Measurements from ENCODE around the gene STAT3.

- TF ChIP-seq CTCF (IDR thresholded peaks at IDR 0.05) (no peak), POLR2A (IDR thresholded peaks at IDR 0.05) (no peak), EP300 (IDR thresholded peaks at IDR 0.05) (no peak)
Observed at GRCh38 chr17:42273474-42274252, 114.6 kb downstream of the STAT3 start.

Measured in stomach (tissue), 4 donors.